ENCODE measurements around the gene ERICH6B.
A peak's percentile ranks its signal among the peaks of the same experiment; 100 is the strongest.

ERICH6B gene

GRCh38 chr13:45511310-45512097 lies 104.0 kb downstream of the ERICH6B start:
- Histone ChIP-seq H3K79me2 (ENCODE audit: insufficient read depth, low read length) (no peaks in the 10 kb centered on the region), H3K9me2 (replicated peaks; ENCODE audit: insufficient read depth, low read length) (no peaks in the 10 kb centered on the region), H2AFZ (ENCODE audit: low read depth, low read length, severe bottlenecking) (no peak overlapping the region), H3K4me3 (ENCODE audit: insufficient read depth, low read length, poor library complexity, severe bottlenecking) (no peak overlapping the region), H3K36me3 (ENCODE audit: low read length) (peaks cover 10% of the 10 kb centered on the region; the same call in 1 of the 2 replicates), H3K27me3 (ENCODE audit: low read length) (no peaks in the 10 kb centered on the region), H4K20me1 (ENCODE audit: low read depth, low read length) (no peaks in the 10 kb centered on the region), H3K9ac (ENCODE audit: low read length) (no peak overlapping the region), H3K9me3 (ENCODE audit: insufficient read depth, low read length) (no peaks in the 10 kb centered on the region), H3K4me2 (ENCODE audit: low read depth, low read length, poor library complexity, severe bottlenecking) (no peak overlapping the region), H3F3A (ENCODE audit: insufficient read depth) (no peaks in the 10 kb centered on the region), H3K27ac (ENCODE audit: low read depth, low read length) (no peak overlapping the region)
- TF ChIP-seq EZH2phosphoT487 (conservative IDR thresholded peaks at IDR 0.05; ENCODE audit: low read length) (no peak), CTCF (IDR thresholded peaks at IDR 0.05; ENCODE audit: insufficient read depth, low read length, poor library complexity, severe bottlenecking) (peak; percentile 70)

- Histone ChIP-seq H3K4me3 (ENCODE audit: insufficient read depth, low read length, poor library complexity, severe bottlenecking) (no peak overlapping the region), H3K4me2 (ENCODE audit: low read depth, low read length, poor library complexity, severe bottlenecking) (no peak overlapping the region), H4K20me1 (ENCODE audit: low read depth, low read length) (no peaks in the 10 kb centered on the region), H3K9me2 (replicated peaks; ENCODE audit: insufficient read depth, low read length) (no peaks in the 10 kb centered on the region), H3K36me3 (ENCODE audit: low read length) (peaks cover 3% of the 10 kb centered on the region; the same call in 1 of the 2 replicates), H3K9me3 (ENCODE audit: insufficient read depth, low read length) (no peaks in the 10 kb centered on the region), H3K27me3 (ENCODE audit: low read length) (no peaks in the 10 kb centered on the region), H3K79me2 (ENCODE audit: insufficient read depth, low read length) (no peaks in the 10 kb centered on the region), H3F3A (ENCODE audit: insufficient read depth) (no peaks in the 10 kb centered on the region), H3K9ac (ENCODE audit: low read length) (no peak overlapping the region), H2AFZ (ENCODE audit: low read depth, low read length, severe bottlenecking) (no peak overlapping the region), H3K27ac (ENCODE audit: low read depth, low read length) (no peak overlapping the region)
- TF ChIP-seq EZH2phosphoT487 (conservative IDR thresholded peaks at IDR 0.05; ENCODE audit: low read length), result no peak
- no peak for TF ChIP-seq CTCF (IDR thresholded peaks at IDR 0.05; ENCODE audit: insufficient read depth, low read length, poor library complexity, severe bottlenecking)
Measured at GRCh38 chr13:45510672-45511071, 104.9 kb downstream of the ERICH6B start.

GRCh38 chr13:45508776-45509175 lies 106.8 kb downstream of the ERICH6B start:
- Histone ChIP-seq H3K9me3 (ENCODE audit: insufficient read depth, low read length) (no peaks in the 10 kb centered on the region), H4K20me1 (ENCODE audit: low read depth, low read length) (no peaks in the 10 kb centered on the region), H3F3A (ENCODE audit: insufficient read depth) (no peaks in the 10 kb centered on the region), H3K36me3 (ENCODE audit: low read length) (no peaks in the 10 kb centered on the region), H3K9ac (ENCODE audit: low read length) (no peak overlapping the region), H3K9me2 (replicated peaks; ENCODE audit: insufficient read depth, low read length) (no peaks in the 10 kb centered on the region), H3K4me2 (ENCODE audit: low read depth, low read length, poor library complexity, severe bottlenecking) (no peak overlapping the region), H2AFZ (ENCODE audit: low read depth, low read length, severe bottlenecking) (no peak overlapping the region), H3K27ac (ENCODE audit: low read depth, low read length) (no peak overlapping the region), H3K79me2 (ENCODE audit: insufficient read depth, low read length) (no peaks in the 10 kb centered on the region), H3K4me3 (ENCODE audit: insufficient read depth, low read length, poor library complexity, severe bottlenecking) (no peak overlapping the region), H3K27me3 (ENCODE audit: low read length) (no peaks in the 10 kb centered on the region)
- no peak for TF ChIP-seq CTCF (IDR thresholded peaks at IDR 0.05; ENCODE audit: insufficient read depth, low read length, poor library complexity, severe bottlenecking)
- no peak for TF ChIP-seq EZH2phosphoT487 (conservative IDR thresholded peaks at IDR 0.05; ENCODE audit: low read length)

All from SU-DHL-6 (cell line).